Neural progenitor cell (in vitro differentiated cells): ENCODE measurements around the gene METTL6. TPM values are rescaled to one million over a fixed set of nuclear protein-coding genes. Genes with fewer than 3 reads are reported as not detected.

ENCODE experiments used
- DNase-seq: peaks from one replicate; pipeline ENCODE4 v3.0.0-alpha.2; 2016; ENCODE audit warnings: low spot score
- H2AFZ ChIP-seq: fragments of 200-600 bp; sonication (generic); replicated peaks from 2 replicates; pipeline ENCODE4 v1.6.1; 2016; ENCODE audit warnings: antibody characterized with exemption
- H3F3A ChIP-seq: fragments of 200-600 bp; sonication (generic); 2 replicates; pipeline ENCODE4 v1.6.1; 2016; ENCODE audit warnings: antibody characterized with exemption, low read depth
- H3K27ac ChIP-seq: fragments of 200-600 bp; sonication (generic); 2 replicates; pipeline ENCODE4 v1.5.1; 2016; ENCODE audit warnings: mild to moderate bottlenecking
- H3K27me3 ChIP-seq: fragments of 200-600 bp; sonication (generic); 2 replicates; pipeline ENCODE4 v1.6.1; 2016; ENCODE audit warnings: mild to moderate bottlenecking, moderate library complexity
- H3K36me3 ChIP-seq: fragments of 200-600 bp; sonication (generic); 2 replicates; pipeline ENCODE4 v1.5.1; 2016
- H3K4me1 ChIP-seq: fragments of 200-600 bp; sonication (generic); 2 replicates; pipeline ENCODE4 v1.6.1; 2016; ENCODE audit warnings: mixed run types
- H3K4me2 ChIP-seq: fragments of 200-600 bp; sonication (generic); 2 replicates; pipeline ENCODE4 v1.6.1; 2016
- H3K4me3 ChIP-seq: fragments of 200-600 bp; sonication (generic); 2 replicates; pipeline ENCODE4 v1.5.1; 2016
- H3K79me2 ChIP-seq: fragments of 200-600 bp; sonication (generic); 2 replicates; pipeline ENCODE4 v1.6.1; 2016; ENCODE audit warnings: low read depth
- H3K9ac ChIP-seq: fragments of 200-600 bp; sonication (generic); 2 replicates; pipeline ENCODE4 v1.6.1; 2016
- H3K9me3 ChIP-seq: fragments of 200-600 bp; sonication (generic); 2 replicates; pipeline ENCODE4 v1.5.1; 2016; ENCODE audit warnings: low read depth
- H4K20me1 ChIP-seq: fragments of 200-600 bp; sonication (generic); 2 replicates; pipeline ENCODE4 v1.6.1; 2016; ENCODE audit warnings: low read depth
- H3K27ac Mint-ChIP-seq: 3 replicates; pipeline ENCODE4 v1.8.0; 2021; ENCODE audit warnings: mixed read lengths
- H3K27me3 Mint-ChIP-seq: 2 replicates; pipeline ENCODE4 v1.8.0; 2022; ENCODE audit warnings: low read depth, mild to moderate bottlenecking, inconsistent platforms, moderate library complexity, mixed read lengths; ENCODE audit not compliant: insufficient read depth
- H3K36me3 Mint-ChIP-seq: 3 replicates; pipeline ENCODE4 v1.8.0; 2021; ENCODE audit warnings: mixed read lengths
- H3K4me1 Mint-ChIP-seq: 3 replicates; pipeline ENCODE4 v1.8.0; 2021; ENCODE audit warnings: mixed read lengths
- H3K4me3 Mint-ChIP-seq: 3 replicates; pipeline ENCODE4 v1.8.0; 2021; ENCODE audit warnings: mild to moderate bottlenecking, moderate library complexity, mixed read lengths
- H3K9me3 Mint-ChIP-seq: 3 replicates; pipeline ENCODE4 v1.8.0; 2020; ENCODE audit warnings: mixed read lengths
- CTCF ChIP-seq: fragments of 200-600 bp; sonication (generic); IDR thresholded peaks from 2 replicates; pipeline ENCODE4 v1.5.1; 2017; ENCODE audit warnings: antibody characterized with exemption, mild to moderate bottlenecking
- EZH2 ChIP-seq: fragments of 200-600 bp; sonication (generic); IDR thresholded peaks from 2 replicates; pipeline ENCODE4 v1.6.1; 2017; ENCODE audit warnings: antibody characterized with exemption, mild to moderate bottlenecking, moderate library complexity
- EZH2phosphoT487 ChIP-seq: fragments of 200-600 bp; sonication (generic); IDR thresholded peaks from 2 replicates; pipeline ENCODE4 v1.6.1; 2017; ENCODE audit warnings: antibody characterized with exemption
- total RNA-seq: library from RNA; depleted of rRNA; stranded (reverse); fragments of >200 nt; gene quantifications from 2 replicates; pipeline ENCODE4 v1.2.3, GENCODE V29; 2015; ENCODE audit warnings: low replicate concordance

Gene METTL6
- total RNA-seq, 1 donor from 2014 or later: 34.9 TPM

GRCh38 chr3:15450438-15451215 is 23.3 kb upstream of the METTL6 start:
- no peak for TF ChIP-seq EZH2
- no peak for TF ChIP-seq CTCF
- TF ChIP-seq EZH2phosphoT487: no peak
- H3K27me3 ChIP-seq: no peaks in the 10 kb centered on the region
- no peaks in the 10 kb centered on the region for H3K79me2 ChIP-seq
- H2AFZ ChIP-seq: no peak overlapping the region
- no peaks in the 10 kb centered on the region for H3F3A ChIP-seq
- no peaks in the 10 kb centered on the region for H4K20me1 ChIP-seq
- H3K36me3 Mint-ChIP-seq: peaks cover 4% of the 10 kb centered on the region
- no peak overlapping the region for H3K4me3 Mint-ChIP-seq
- no peak overlapping the region for H3K27ac ChIP-seq
- no peaks in the 10 kb centered on the region for H3K27me3 Mint-ChIP-seq
- no peak overlapping the region for H3K4me3 ChIP-seq
- no peak overlapping the region for H3K4me2 ChIP-seq
- H3K36me3 ChIP-seq: no peaks in the 10 kb centered on the region
- no peak overlapping the region for H3K27ac Mint-ChIP-seq
- no peak overlapping the region for H3K9ac ChIP-seq
- no peaks in the 10 kb centered on the region for H3K9me3 ChIP-seq
- peaks cover 4% of the 10 kb centered on the region for H3K4me1 Mint-ChIP-seq
- H3K9me3 Mint-ChIP-seq: no peaks in the 10 kb centered on the region
- DNase-seq: no peak
- no peaks in the 10 kb centered on the region for H3K4me1 ChIP-seq

DNA sequence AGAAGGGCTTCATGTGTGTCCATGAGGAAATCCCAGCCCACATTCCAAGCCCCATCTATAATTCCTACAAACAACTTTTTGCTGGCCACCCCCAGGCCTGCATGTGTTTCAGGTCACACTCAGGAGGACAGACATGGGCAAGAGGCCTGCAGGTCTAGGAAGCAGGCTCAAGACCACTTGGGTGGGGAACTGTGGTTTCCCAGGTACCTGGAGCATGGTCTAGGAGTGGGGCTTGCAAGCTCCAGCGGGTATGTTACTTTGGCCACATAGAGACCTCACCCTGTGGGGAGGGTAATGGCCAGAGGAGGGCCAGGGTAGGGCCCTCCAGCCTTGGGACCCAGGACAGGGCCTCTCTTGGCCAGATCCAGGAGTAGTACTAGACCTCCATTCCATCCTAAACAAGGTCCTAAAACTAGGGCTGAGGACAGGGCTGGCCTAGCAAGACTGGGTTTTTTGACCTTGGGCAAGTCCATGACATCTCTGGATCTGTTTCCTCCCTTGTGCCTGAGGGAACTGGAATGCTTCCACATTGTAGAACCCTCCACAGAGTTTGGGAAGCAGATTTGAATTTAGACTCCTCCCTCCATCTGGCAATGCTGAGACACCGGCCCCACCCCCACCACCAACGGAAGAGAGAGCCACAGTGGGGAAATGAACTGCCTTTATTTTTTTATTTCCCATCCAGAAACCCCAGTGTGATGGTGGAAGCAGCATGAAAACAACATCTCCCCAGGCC is 22.3 kb upstream of the METTL6 start:
- DNase-seq: no peak
- no peaks in the 10 kb centered on the region for H3F3A ChIP-seq
- no peak overlapping the region for H3K4me2 ChIP-seq
- H3K36me3 ChIP-seq: no peaks in the 10 kb centered on the region
- TF ChIP-seq CTCF (no peak), EZH2phosphoT487 (no peak), EZH2 (no peak)
- H3K79me2 ChIP-seq: no peaks in the 10 kb centered on the region
- no peaks in the 10 kb centered on the region for H3K4me1 ChIP-seq
- H3K9me3 ChIP-seq: no peaks in the 10 kb centered on the region
- Mint-ChIP-seq H3K9me3 (no peaks in the 10 kb centered on the region), H3K27me3 (no peaks in the 10 kb centered on the region), H3K4me3 (no peak overlapping the region), H3K4me1 (peaks cover 4% of the 10 kb centered on the region), H3K27ac (no peak overlapping the region), H3K36me3 (peaks cover 4% of the 10 kb centered on the region)
- no peaks in the 10 kb centered on the region for H4K20me1 ChIP-seq
- H3K9ac ChIP-seq: no peak overlapping the region
- no peak overlapping the region for H3K27ac ChIP-seq
- H3K27me3 ChIP-seq: no peaks in the 10 kb centered on the region
- H3K4me3 ChIP-seq: no peak overlapping the region
- H2AFZ ChIP-seq: no peak overlapping the region

GRCh38 chr3:15443826-15444524 is 16.6 kb upstream of the METTL6 start:
- no peaks in the 10 kb centered on the region for H3K9me3 Mint-ChIP-seq
- H3K27me3 Mint-ChIP-seq: no peaks in the 10 kb centered on the region
- H3K36me3 Mint-ChIP-seq: peaks cover 15% of the 10 kb centered on the region
- no peak for TF ChIP-seq EZH2
- no peak for TF ChIP-seq CTCF
- TF ChIP-seq EZH2phosphoT487: no peak
- Histone ChIP-seq H4K20me1 (peaks cover 6% of the 10 kb centered on the region), H3K9ac (no peak overlapping the region), H3K27ac (no peak overlapping the region), H3K27me3 (no peaks in the 10 kb centered on the region), H2AFZ (no peak overlapping the region), H3K9me3 (no peaks in the 10 kb centered on the region), H3K79me2 (no peaks in the 10 kb centered on the region), H3K4me3 (no peak overlapping the region), H3K36me3 (no peaks in the 10 kb centered on the region), H3F3A (no peaks in the 10 kb centered on the region), H3K4me2 (no peak overlapping the region), H3K4me1 (no peaks in the 10 kb centered on the region)
- H3K27ac Mint-ChIP-seq: no peak overlapping the region
- H3K4me1 Mint-ChIP-seq: no peaks in the 10 kb centered on the region
- H3K4me3 Mint-ChIP-seq: no peak overlapping the region
- DNase-seq: no peak
